Trophoblast cell (in vitro differentiated cells and primary cell): ENCODE results near the gene PDIA5.

Experiments
- DNase-seq, 2 donors: peaks; one replicate each; pipeline ENCODE4 v3.0.0-alpha.2; 2016
- H2AFZ ChIP-seq: 2 replicates; pipeline ENCODE4 v1.6.1; 2013; ENCODE audit warnings: low read length, moderate library complexity, mild to moderate bottlenecking; ENCODE audit not compliant: insufficient read depth, poor library complexity
- H2AK5ac ChIP-seq: 2 replicates; pipeline ENCODE4 v1.6.1; 2013; ENCODE audit warnings: mild to moderate bottlenecking, low read length
- H2BK120ac ChIP-seq: 2 replicates; pipeline ENCODE4 v1.6.1; 2013; ENCODE audit warnings: low read length, mild to moderate bottlenecking, moderate library complexity; ENCODE audit not compliant: insufficient read depth, poor library complexity
- H2BK12ac ChIP-seq: 2 replicates; pipeline ENCODE4 v1.6.1; 2013; ENCODE audit warnings: mild to moderate bottlenecking, low read length, moderate library complexity
- H2BK5ac ChIP-seq: 2 replicates; pipeline ENCODE4 v1.6.1; 2013; ENCODE audit warnings: low read length, low read depth, moderate library complexity, mild to moderate bottlenecking; ENCODE audit not compliant: poor library complexity
- H3K14ac ChIP-seq: 2 replicates; pipeline ENCODE4 v1.6.1; 2013; ENCODE audit warnings: mild to moderate bottlenecking, low read length
- H3K18ac ChIP-seq: 2 replicates; pipeline ENCODE4 v1.6.1; 2013; ENCODE audit warnings: mild to moderate bottlenecking, low read length
- H3K23ac ChIP-seq: 2 replicates; pipeline ENCODE4 v1.6.1; 2013; ENCODE audit warnings: low read length
- H3K27ac ChIP-seq: 2 replicates; pipeline ENCODE4 v1.5.1; 2013; ENCODE audit warnings: low read depth, mild to moderate bottlenecking, inconsistent platforms, low read length, moderate library complexity
- H3K27me3 ChIP-seq: 2 replicates; pipeline ENCODE4 v1.6.1; 2013; ENCODE audit warnings: inconsistent platforms, mild to moderate bottlenecking, low read length, moderate library complexity; ENCODE audit not compliant: insufficient read depth
- H3K36me3 ChIP-seq, 2 experiments: 1 replicate in 1 of 2; 2 replicates in 1 of 2; pipeline ENCODE4 v1.6.1; 2013; ENCODE audit warnings: low read length in 2 of 2, mild to moderate bottlenecking in 2 of 2, moderate library complexity in 1 of 2; ENCODE audit not compliant: insufficient read depth in 2 of 2, control insufficient read depth in 1 of 2
- H3K4ac ChIP-seq: 2 replicates; pipeline ENCODE4 v1.6.1; 2013; ENCODE audit warnings: low read depth, mild to moderate bottlenecking, low read length, moderate library complexity
- H3K4me1 ChIP-seq, 2 experiments: 1 replicate in 1 of 2; 2 replicates in 1 of 2; pipeline ENCODE4 v1.6.1; 2013; ENCODE audit warnings: low read length in 2 of 2, mild to moderate bottlenecking in 2 of 2, moderate library complexity in 1 of 2; ENCODE audit not compliant: insufficient read depth in 2 of 2, control insufficient read depth in 1 of 2
- H3K4me2 ChIP-seq: 2 replicates; pipeline ENCODE4 v1.6.1; 2013; ENCODE audit warnings: inconsistent platforms, mild to moderate bottlenecking, low read length, moderate library complexity
- H3K4me3 ChIP-seq: 2 replicates; pipeline ENCODE4 v1.5.1; 2013; ENCODE audit warnings: mild to moderate bottlenecking, low read depth, low read length, inconsistent platforms
- H3K79me1 ChIP-seq: one replicate; pipeline ENCODE4 v1.6.1; 2013; ENCODE audit warnings: low read length
- H3K79me2 ChIP-seq: 2 replicates; pipeline ENCODE4 v1.6.1; 2013; ENCODE audit warnings: low read length, mild to moderate bottlenecking; ENCODE audit not compliant: control insufficient read depth, insufficient read depth, poor library complexity
- H3K9ac ChIP-seq: 2 replicates; pipeline ENCODE4 v1.6.1; 2013; ENCODE audit warnings: mild to moderate bottlenecking, low read length
- H3K9me3 ChIP-seq: 2 replicates; pipeline ENCODE4 v1.6.1; 2013; ENCODE audit warnings: low read depth, mild to moderate bottlenecking, control low read depth, inconsistent platforms, low read length; ENCODE audit not compliant: insufficient read depth
- H4K12ac ChIP-seq: 2 replicates; pipeline ENCODE4 v1.6.1; 2013; ENCODE audit warnings: low read depth, mild to moderate bottlenecking, low read length, moderate library complexity
- H4K8ac ChIP-seq: 2 replicates; pipeline ENCODE4 v1.6.1; 2013; ENCODE audit warnings: low read depth, mild to moderate bottlenecking, low read length, moderate library complexity
- H4K91ac ChIP-seq: one replicate; pipeline ENCODE4 v1.6.1; 2013; ENCODE audit warnings: low read depth, mild to moderate bottlenecking, low read length, moderate library complexity
- WGBS: extraction: QIAGEN DNeasy Blood & Tissue Kit; methylation state at CpG from one replicate; pipeline ENCODE4 v1.1.7; 2013; ENCODE audit warnings: missing lambda C conversion rate; ENCODE audit not compliant: insufficient read length, insufficient coverage; ENCODE audit errors: extremely low coverage; 5-methylcytosine and 5-hydroxymethylcytosine counted together

PDIA5 gene

GRCh38 chr3:123119802-123120201, 53.0 kb downstream of the PDIA5 start:
- H2BK5ac ChIP-seq = no peak overlapping the region
- peak in 1 of 2 donors; percentile 53 for DNase-seq
- WGBS = no CpG with 5 or more reads among the region's 5 CpGs
- no peak overlapping the region for H4K12ac ChIP-seq
- H3K4me2 ChIP-seq = no peak overlapping the region
- no peak overlapping the region for H3K4me3 ChIP-seq
- no peak overlapping the region for H4K8ac ChIP-seq
- peaks cover 60 to 65% of the 10 kb centered on the region in 2 experiments for H3K36me3 ChIP-seq
- no peak overlapping the region for H3K23ac ChIP-seq
- H3K4me1 ChIP-seq = peaks cover 6 to 8% of the 10 kb centered on the region in 2 experiments
- no peak overlapping the region for H2BK12ac ChIP-seq
- H3K18ac ChIP-seq = no peak overlapping the region
- no peaks in the 10 kb centered on the region for H3K9me3 ChIP-seq
- no peak overlapping the region for H4K91ac ChIP-seq
- H3K79me2 ChIP-seq = no peaks in the 10 kb centered on the region
- H3K27ac ChIP-seq = no peak overlapping the region
- H2AK5ac ChIP-seq = no peak overlapping the region
- no peak overlapping the region for H2AFZ ChIP-seq
- H3K14ac ChIP-seq = no peak overlapping the region
- H3K9ac ChIP-seq = no peak overlapping the region
- H3K4ac ChIP-seq = no peak overlapping the region
- H3K27me3 ChIP-seq = no peaks in the 10 kb centered on the region
- H2BK120ac ChIP-seq = no peak overlapping the region
- no peaks in the 10 kb centered on the region for H3K79me1 ChIP-seq

GRCh38 chr3:123120573-123120972, 53.7 kb downstream of the PDIA5 start:
- no peak for DNase-seq
- no peak overlapping the region for H2AK5ac ChIP-seq
- H2BK5ac ChIP-seq = no peak overlapping the region
- H3K4me1 ChIP-seq = peaks cover 6 to 8% of the 10 kb centered on the region in 2 experiments
- no peak overlapping the region for H2AFZ ChIP-seq
- H3K4me3 ChIP-seq = no peak overlapping the region
- no peak overlapping the region for H3K9ac ChIP-seq
- no peak overlapping the region for H3K23ac ChIP-seq
- no CpG with 5 or more reads among the region's 4 CpGs for WGBS
- no peak overlapping the region for H3K4ac ChIP-seq
- H3K79me2 ChIP-seq = no peaks in the 10 kb centered on the region
- no peak overlapping the region for H3K18ac ChIP-seq
- no peak overlapping the region for H3K27ac ChIP-seq
- H3K79me1 ChIP-seq = no peaks in the 10 kb centered on the region
- H3K27me3 ChIP-seq = no peaks in the 10 kb centered on the region
- no peak overlapping the region for H4K12ac ChIP-seq
- no peaks in the 10 kb centered on the region for H3K9me3 ChIP-seq
- H2BK120ac ChIP-seq = no peak overlapping the region
- no peak overlapping the region for H3K4me2 ChIP-seq
- no peak overlapping the region for H3K14ac ChIP-seq
- H3K36me3 ChIP-seq = peaks cover 55 to 61% of the 10 kb centered on the region in 2 experiments
- H2BK12ac ChIP-seq = no peak overlapping the region
- H4K8ac ChIP-seq = no peak overlapping the region
- no peak overlapping the region for H4K91ac ChIP-seq

- Histone ChIP-seq H2AK5ac (no peak overlapping the region), H3K79me2 (no peaks in the 10 kb centered on the region), H3K4me2 (no peak overlapping the region), H4K91ac (no peak overlapping the region), H4K12ac (no peak overlapping the region), H2BK12ac (no peak overlapping the region), H3K27ac (no peak overlapping the region), H2AFZ (no peak overlapping the region), H3K4ac (no peak overlapping the region), H3K18ac (no peak overlapping the region), H3K4me3 (no peak overlapping the region), H3K23ac (no peak overlapping the region), H3K9ac (no peak overlapping the region), H3K4me1 (peaks cover 6 to 8% of the 10 kb centered on the region in 2 experiments), H3K36me3 (peaks cover 46 to 54% of the 10 kb centered on the region in 2 experiments), H2BK5ac (no peak overlapping the region), H4K8ac (no peak overlapping the region), H2BK120ac (no peak overlapping the region), H3K27me3 (no peaks in the 10 kb centered on the region), H3K9me3 (no peaks in the 10 kb centered on the region), H3K79me1 (no peaks in the 10 kb centered on the region), H3K14ac (no peak overlapping the region)
- 100% methylated on average over 2 of the region's 5 CpGs for WGBS
- no peak for DNase-seq
These were observed 55.2 kb downstream of the PDIA5 start for GRCh38 chr3:123122057-123122456.

- H3K9ac ChIP-seq = no peak overlapping the region
- no peak overlapping the region for H4K91ac ChIP-seq
- no peak overlapping the region for H4K12ac ChIP-seq
- H2BK5ac ChIP-seq = no peak overlapping the region
- no peak overlapping the region for H3K27ac ChIP-seq
- H3K27me3 ChIP-seq = no peaks in the 10 kb centered on the region
- no peak overlapping the region for H3K23ac ChIP-seq
- H3K4me2 ChIP-seq = no peak overlapping the region
- H3K79me1 ChIP-seq = no peaks in the 10 kb centered on the region
- no peaks in the 10 kb centered on the region for H3K9me3 ChIP-seq
- no peak overlapping the region for H3K4me3 ChIP-seq
- H3K14ac ChIP-seq = no peak overlapping the region
- peaks cover 6 to 8% of the 10 kb centered on the region in 2 experiments for H3K4me1 ChIP-seq
- H2AK5ac ChIP-seq = no peak overlapping the region
- peaks cover 47 to 55% of the 10 kb centered on the region in 2 experiments for H3K36me3 ChIP-seq
- DNase-seq = no peak
- H2BK12ac ChIP-seq = no peak overlapping the region
- WGBS = no CpG with 5 or more reads among the region's 8 CpGs
- H3K18ac ChIP-seq = no peak overlapping the region
- H4K8ac ChIP-seq = no peak overlapping the region
- no peak overlapping the region for H2BK120ac ChIP-seq
- H2AFZ ChIP-seq = no peak overlapping the region
- no peaks in the 10 kb centered on the region for H3K79me2 ChIP-seq
- H3K4ac ChIP-seq = no peak overlapping the region
These were observed 55.9 kb downstream of the PDIA5 start for GRCh38 chr3:123122525-123123315.
